ENCODE data around the gene SH3PXD2A. TPM values are rescaled to one million over a fixed set of nuclear protein-coding genes. Genes with fewer than 3 reads are reported as not detected.

Gene SH3PXD2A
- total and polyA plus RNA-seq, 3 experiments from 2014 or later: 0.48 to 8.0 (median 7.7) TPM

- ChIA-PET POLR2A (no interaction called here), CTCF (interaction anchor here (1.3 kb wide), 1 partner anchor 42 kb away, joined by 4 read pairs; no protein-coding TSS in a partner anchor)
- Mint-ChIP-seq H3K4me3 (no peak overlapping the region), H3K27ac (no peak overlapping the region), H3K27me3 (peaks cover 0 to 1% of the 10 kb centered on the region in 2 donors), H3K4me1 (peaks cover 5 to 12% (median 7%) of the 10 kb centered on the region in 3 donors), H3K9me3 (no peaks in the 10 kb centered on the region), H3K36me3 (no peaks in the 10 kb centered on the region)
- Histone ChIP-seq H3K4me3 (ENCODE audit: low read length) (no peak overlapping the region), H3K27me3 (ENCODE audit: insufficient read depth, low read length, poor library complexity, severe bottlenecking) (no peaks in the 10 kb centered on the region), H3K4me1 (ENCODE audit: insufficient read depth, low read length) (peaks cover 7% of the 10 kb centered on the region), H3K9me3 (ENCODE audit: low read length) (no peaks in the 10 kb centered on the region), H3K36me3 (ENCODE audit: insufficient read depth, low read length) (no peaks in the 10 kb centered on the region), H3K27ac (ENCODE audit: low read depth, low read length) (no peak overlapping the region)
- no peak for DNase-seq
These were observed 47.4 kb downstream of the SH3PXD2A start for GRCh38 chr10:103807996-103808395.

- H3K27me3 Mint-ChIP-seq: peaks cover 0 to 1% of the 10 kb centered on the region in 2 donors
- CTCF ChIA-PET: interaction anchor here (1.7 kb wide), 1 partner anchor 33 kb away, joined by 5 read pairs; no protein-coding TSS in a partner anchor
- no peak overlapping the region for H3K27ac ChIP-seq (ENCODE audit: low read depth, low read length)
These were observed 48.8 kb downstream of the SH3PXD2A start for GRCh38 chr10:103806395-103807187.

GRCh38 chr10:103805781-103806180 is 49.6 kb downstream of the SH3PXD2A start:
- Histone ChIP-seq H3K27me3 (ENCODE audit: insufficient read depth, low read length, poor library complexity, severe bottlenecking) (no peaks in the 10 kb centered on the region), H3K9me3 (ENCODE audit: low read length) (no peaks in the 10 kb centered on the region), H3K36me3 (ENCODE audit: insufficient read depth, low read length) (no peaks in the 10 kb centered on the region), H3K27ac (ENCODE audit: low read depth, low read length) (no peak overlapping the region), H3K4me1 (ENCODE audit: insufficient read depth, low read length) (peaks cover 10% of the 10 kb centered on the region), H3K4me3 (ENCODE audit: low read length) (no peak overlapping the region)
- Mint-ChIP-seq H3K4me3 (no peak overlapping the region), H3K4me1 (peaks cover 12 to 18% (median 13%) of the 10 kb centered on the region in 3 donors), H3K9me3 (no peaks in the 10 kb centered on the region), H3K27me3 (peaks cover 0 to 1% of the 10 kb centered on the region in 2 donors), H3K36me3 (no peaks in the 10 kb centered on the region), H3K27ac (peak overlapping the region in 1 of 8 donors; percentile 54)
- DNase-seq: no peak
- CTCF ChIA-PET: interaction anchor here (1.7 kb wide), 1 partner anchor 33 kb away, joined by 5 read pairs; no protein-coding TSS in a partner anchor
- POLR2A ChIA-PET: no interaction called here

More at GRCh38 chr10:103806395-103807187, 48.8 kb downstream of the SH3PXD2A start:
- POLR2A ChIA-PET: no interaction called here
- Histone ChIP-seq H3K4me1 (ENCODE audit: insufficient read depth, low read length) (peaks cover 7% of the 10 kb centered on the region), H3K36me3 (ENCODE audit: insufficient read depth, low read length) (no peaks in the 10 kb centered on the region), H3K9me3 (ENCODE audit: low read length) (no peaks in the 10 kb centered on the region), H3K4me3 (ENCODE audit: low read length) (no peak overlapping the region), H3K27me3 (ENCODE audit: insufficient read depth, low read length, poor library complexity, severe bottlenecking) (no peaks in the 10 kb centered on the region)
- no peak overlapping the region for H3K4me3 Mint-ChIP-seq
- no peaks in the 10 kb centered on the region for H3K36me3 Mint-ChIP-seq
- peaks cover 5 to 12% (median 7%) of the 10 kb centered on the region in 3 donors for H3K4me1 Mint-ChIP-seq
- DNase-seq: no peak
- H3K9me3 Mint-ChIP-seq: no peaks in the 10 kb centered on the region
- H3K27ac Mint-ChIP-seq: no peak overlapping the region

GRCh38 chr10:103804871-103805270 is 50.5 kb downstream of the SH3PXD2A start:
- Mint-ChIP-seq H3K4me1 (peaks cover 20 to 27% (median 22%) of the 10 kb centered on the region in 3 donors), H3K27ac (no peak overlapping the region), H3K27me3 (peaks cover 0 to 1% of the 10 kb centered on the region in 2 donors), H3K9me3 (no peaks in the 10 kb centered on the region), H3K36me3 (no peaks in the 10 kb centered on the region), H3K4me3 (no peak overlapping the region)
- ChIA-PET CTCF (interaction anchor here (0.6 kb wide), 1 partner anchor 51 kb away, joined by 3 read pairs; no protein-coding TSS in a partner anchor), POLR2A (no interaction called here)
- Histone ChIP-seq H3K27me3 (ENCODE audit: insufficient read depth, low read length, poor library complexity, severe bottlenecking) (no peaks in the 10 kb centered on the region), H3K36me3 (ENCODE audit: insufficient read depth, low read length) (no peaks in the 10 kb centered on the region), H3K9me3 (ENCODE audit: low read length) (no peaks in the 10 kb centered on the region), H3K4me3 (ENCODE audit: low read length) (no peak overlapping the region), H3K4me1 (ENCODE audit: insufficient read depth, low read length) (peaks cover 19% of the 10 kb centered on the region), H3K27ac (ENCODE audit: low read depth, low read length) (no peak overlapping the region)
- DNase-seq: no peak

- Mint-ChIP-seq H3K4me1 (peaks cover 22 to 35% (median 27%) of the 10 kb centered on the region in 3 donors), H3K27me3 (peaks cover 0 to 1% of the 10 kb centered on the region in 2 donors), H3K36me3 (no peaks in the 10 kb centered on the region), H3K4me3 (no peak overlapping the region), H3K9me3 (no peaks in the 10 kb centered on the region), H3K27ac (peak overlapping the region in 5 of 8 donors; percentile 7 to 59 (median 15))
- ChIA-PET CTCF (no interaction called here), POLR2A (no interaction called here)
- Histone ChIP-seq H3K9me3 (ENCODE audit: low read length) (no peaks in the 10 kb centered on the region), H3K27ac (ENCODE audit: low read depth, low read length) (no peak overlapping the region), H3K27me3 (ENCODE audit: insufficient read depth, low read length, poor library complexity, severe bottlenecking) (no peaks in the 10 kb centered on the region), H3K36me3 (ENCODE audit: insufficient read depth, low read length) (no peaks in the 10 kb centered on the region), H3K4me3 (ENCODE audit: low read length) (no peak overlapping the region), H3K4me1 (ENCODE audit: insufficient read depth, low read length) (peaks cover 20% of the 10 kb centered on the region)
- no peak for DNase-seq
These were observed 51.4 kb downstream of the SH3PXD2A start for GRCh38 chr10:103803941-103804340.

- H3K9me3 ChIP-seq (ENCODE audit: low read length): no peaks in the 10 kb centered on the region
- Mint-ChIP-seq H3K4me1 (peaks cover 22 to 36% (median 27%) of the 10 kb centered on the region in 3 donors), H3K27ac (peak overlapping the region in 4 of 8 donors; percentile 23 to 66 (median 54)), H3K9me3 (no peaks in the 10 kb centered on the region), H3K4me3 (no peak overlapping the region), H3K27me3 (no peaks in the 10 kb centered on the region), H3K36me3 (no peaks in the 10 kb centered on the region)
- ChIA-PET CTCF (no interaction called here), POLR2A (no interaction called here)
- no peak overlapping the region for H3K4me3 ChIP-seq (ENCODE audit: low read length)
- H3K27ac ChIP-seq (ENCODE audit: low read depth, low read length): no peak overlapping the region
- no peaks in the 10 kb centered on the region for H3K36me3 ChIP-seq (ENCODE audit: insufficient read depth, low read length)
- peaks cover 20% of the 10 kb centered on the region for H3K4me1 ChIP-seq (ENCODE audit: insufficient read depth, low read length)
- DNase-seq: no peak
- no peaks in the 10 kb centered on the region for H3K27me3 ChIP-seq (ENCODE audit: insufficient read depth, low read length, poor library complexity, severe bottlenecking)
These were observed 52.6 kb downstream of the SH3PXD2A start for GRCh38 chr10:103802637-103803353.

GRCh38 chr10:103802081-103802480 is 53.3 kb downstream of the SH3PXD2A start:
- POLR2A ChIA-PET: no interaction called here

More at GRCh38 chr10:103802081-103802480, 53.3 kb downstream of the SH3PXD2A start:
- no peaks in the 10 kb centered on the region for H3K27me3 Mint-ChIP-seq
- no peak for DNase-seq
- Histone ChIP-seq H3K4me1 (ENCODE audit: insufficient read depth, low read length) (peaks cover 20% of the 10 kb centered on the region), H3K27me3 (ENCODE audit: insufficient read depth, low read length, poor library complexity, severe bottlenecking) (no peaks in the 10 kb centered on the region), H3K36me3 (ENCODE audit: insufficient read depth, low read length) (no peaks in the 10 kb centered on the region), H3K4me3 (ENCODE audit: low read length) (no peak overlapping the region), H3K27ac (ENCODE audit: low read depth, low read length) (no peak overlapping the region), H3K9me3 (ENCODE audit: low read length) (no peaks in the 10 kb centered on the region)
- no peaks in the 10 kb centered on the region for H3K36me3 Mint-ChIP-seq
- H3K27ac Mint-ChIP-seq: no peak overlapping the region
- H3K4me3 Mint-ChIP-seq: no peak overlapping the region
- peaks cover 22 to 36% (median 27%) of the 10 kb centered on the region in 3 donors for H3K4me1 Mint-ChIP-seq
- no peaks in the 10 kb centered on the region for H3K9me3 Mint-ChIP-seq
- CTCF ChIA-PET: no interaction called here

Data from CD8-positive, alpha-beta memory T cell (primary cell).